Vagina (tissue), 2 donors: Measurements from ENCODE around the gene COL23A1.

Experiments
- POLR2AphosphoS5 ChIP-seq, 2 donors: sonication (generic); formaldehyde crosslinking; IDR thresholded peaks; one replicate each; pipeline ENCODE4 v1.9.0; 2017; ENCODE audit warnings: antibody characterized with exemption in 2 of 2, mild to moderate bottlenecking in 2 of 2, low read depth in 1 of 2; ENCODE audit not compliant: insufficient read depth in 1 of 2
- TF ChIP-seq, protein P1 (sequence below), 3 experiments: fragments of 450-650 bp in 2 of 3; fragments of 200-600 bp in 1 of 3; sonication (generic) in 1 of 3; IDR thresholded peaks; one replicate each; pipeline ENCODE4 v1.5.1; 2017 to 2019; ENCODE audit warnings: antibody characterized with exemption in 3 of 3, mild to moderate bottlenecking in 2 of 3, moderate library complexity in 2 of 3

- TF ChIP-seq, protein P1, sequence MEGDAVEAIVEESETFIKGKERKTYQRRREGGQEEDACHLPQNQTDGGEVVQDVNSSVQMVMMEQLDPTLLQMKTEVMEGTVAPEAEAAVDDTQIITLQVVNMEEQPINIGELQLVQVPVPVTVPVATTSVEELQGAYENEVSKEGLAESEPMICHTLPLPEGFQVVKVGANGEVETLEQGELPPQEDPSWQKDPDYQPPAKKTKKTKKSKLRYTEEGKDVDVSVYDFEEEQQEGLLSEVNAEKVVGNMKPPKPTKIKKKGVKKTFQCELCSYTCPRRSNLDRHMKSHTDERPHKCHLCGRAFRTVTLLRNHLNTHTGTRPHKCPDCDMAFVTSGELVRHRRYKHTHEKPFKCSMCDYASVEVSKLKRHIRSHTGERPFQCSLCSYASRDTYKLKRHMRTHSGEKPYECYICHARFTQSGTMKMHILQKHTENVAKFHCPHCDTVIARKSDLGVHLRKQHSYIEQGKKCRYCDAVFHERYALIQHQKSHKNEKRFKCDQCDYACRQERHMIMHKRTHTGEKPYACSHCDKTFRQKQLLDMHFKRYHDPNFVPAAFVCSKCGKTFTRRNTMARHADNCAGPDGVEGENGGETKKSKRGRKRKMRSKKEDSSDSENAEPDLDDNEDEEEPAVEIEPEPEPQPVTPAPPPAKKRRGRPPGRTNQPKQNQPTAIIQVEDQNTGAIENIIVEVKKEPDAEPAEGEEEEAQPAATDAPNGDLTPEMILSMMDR (IDR thresholded peaks at IDR 0.05), result no peak
- TF ChIP-seq POLR2AphosphoS5 (IDR thresholded peaks at IDR 0.05; ENCODE audit: insufficient read depth in 1 of 2, low read depth in 1 of 2), result no peak
These were observed 73.5 kb downstream of the COL23A1 start for GRCh38 chr5:178516504-178517235.
